NB4 (cell line): ENCODE data around the gene OR6X1.

Source experiments
- DNase-seq: peaks from one replicate; pipeline ENCODE4 v3.0.0; 2010; ENCODE audit warnings: low read depth
- H3K4me3 ChIP-seq: one replicate; pipeline ENCODE4 v1.5.1; 2011; ENCODE audit warnings: mild to moderate bottlenecking, low read depth, low read length, moderate library complexity
- CTCF ChIP-seq: IDR thresholded peaks from one replicate; pipeline ENCODE4 v1.5.1; 2012; ENCODE audit warnings: low read depth, low read length
- MAX ChIP-seq: IDR thresholded peaks from 2 replicates; pipeline ENCODE4 v1.6.1; 2011; ENCODE audit warnings: low read depth, low read length
- MYC ChIP-seq: IDR thresholded peaks from 2 replicates; pipeline ENCODE4 v1.6.1; 2011; ENCODE audit warnings: low read depth, low read length
- POLR2A ChIP-seq: IDR thresholded peaks from 2 replicates; pipeline ENCODE4 v1.6.1; 2011; ENCODE audit warnings: mild to moderate bottlenecking; ENCODE audit not compliant: insufficient read length; ENCODE audit errors: extremely low read depth

OR6X1 gene

DNA sequence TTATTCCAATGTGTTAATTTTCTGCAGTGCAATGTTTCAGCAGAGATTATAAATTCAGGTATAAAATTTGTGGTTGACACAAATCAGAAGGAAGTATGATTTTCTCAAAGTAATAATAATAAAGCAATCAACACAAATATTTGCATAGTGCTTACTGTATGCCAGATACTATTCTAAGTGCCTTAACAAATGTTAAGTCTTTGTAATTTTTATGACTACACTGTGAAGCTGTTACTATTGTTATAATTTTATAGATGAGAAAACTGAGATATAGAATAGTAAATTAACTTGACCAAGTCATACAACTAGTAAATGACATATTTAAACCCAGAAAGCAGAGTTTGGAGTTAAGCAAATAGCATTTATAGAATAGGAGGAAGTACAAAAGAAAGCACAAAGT lies 16.4 kb upstream of the OR6X1 start:
- no peak overlapping the region for H3K4me3 ChIP-seq
- no peak for DNase-seq
- TF ChIP-seq MAX (no peak), CTCF (no peak), POLR2A (no peak), MYC (no peak)

DNA sequence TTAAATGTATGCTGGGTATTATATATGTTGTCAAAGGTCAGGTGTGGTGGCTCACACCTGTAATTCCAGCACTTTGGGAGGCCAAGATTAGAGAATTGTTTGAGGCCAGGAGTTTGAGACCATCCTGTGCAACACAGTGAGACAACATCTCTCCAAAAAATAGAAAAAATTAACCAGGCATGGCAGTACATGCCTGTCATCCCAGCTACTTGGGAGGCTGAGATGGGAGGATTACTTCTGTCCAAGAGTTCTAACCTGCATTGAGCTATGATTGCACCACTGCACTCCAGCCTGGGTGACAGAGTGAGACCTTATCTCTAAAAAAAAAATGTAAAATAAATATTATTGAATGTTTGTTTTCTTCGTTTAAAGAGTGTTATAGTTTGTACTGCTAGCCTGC lies 11.3 kb upstream of the OR6X1 start:
- H3K4me3 ChIP-seq, result no peak overlapping the region
- no peak for DNase-seq
- TF ChIP-seq MAX (no peak), CTCF (no peak), MYC (no peak), POLR2A (no peak)

GRCh38 chr11:123762422-123762821 lies 8.1 kb upstream of the OR6X1 start:
- no peak for DNase-seq
- TF ChIP-seq POLR2A, result no peak
- no peak for TF ChIP-seq MYC
- no peak for TF ChIP-seq CTCF
- TF ChIP-seq MAX, result no peak
- no peak overlapping the region for H3K4me3 ChIP-seq

DNA sequence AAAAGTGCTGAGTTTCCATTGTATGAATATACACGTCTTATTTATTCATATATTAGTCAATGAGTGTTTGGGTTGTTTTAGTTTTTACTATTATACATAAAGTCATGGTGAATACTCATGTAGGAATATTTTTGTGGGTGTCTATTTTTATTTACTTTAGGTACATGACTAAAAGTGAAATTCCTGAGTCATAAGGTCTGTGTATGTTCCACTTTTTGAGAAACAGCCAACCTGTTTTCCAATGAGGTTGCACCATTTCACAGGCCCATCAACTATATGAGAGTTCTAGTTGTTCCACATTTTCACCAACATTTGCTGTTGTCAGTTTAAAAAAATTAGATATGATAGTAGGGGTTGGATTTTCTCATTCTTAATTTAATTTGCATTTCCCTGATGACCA lies 6.6 kb upstream of the OR6X1 start:
- no peak for TF ChIP-seq MAX
- no peak for TF ChIP-seq POLR2A
- no peak for TF ChIP-seq MYC
- TF ChIP-seq CTCF, result no peak
- DNase-seq, result no peak
- no peak overlapping the region for H3K4me3 ChIP-seq

DNA sequence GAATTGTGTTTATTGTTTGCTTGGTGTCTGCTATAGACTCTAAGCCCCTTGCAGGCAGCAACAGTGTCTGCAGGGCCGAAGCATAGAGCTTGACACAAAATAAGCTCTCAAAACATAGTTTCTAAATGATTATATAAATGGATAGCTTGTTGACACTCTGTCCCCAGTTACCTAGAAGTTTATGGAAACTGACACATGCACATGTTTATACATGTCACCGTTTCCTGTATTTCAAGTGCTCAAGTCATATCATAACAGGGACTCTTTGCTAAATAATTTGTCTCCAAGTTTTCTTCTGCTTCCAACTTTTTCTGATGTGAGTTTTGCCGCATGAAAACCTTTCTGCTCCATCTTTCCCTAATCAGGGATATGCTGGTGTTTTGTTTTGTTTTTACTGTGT lies 3.7 kb upstream of the OR6X1 start:
- TF ChIP-seq CTCF, result no peak
- TF ChIP-seq POLR2A, result no peak
- no peak for TF ChIP-seq MYC
- TF ChIP-seq MAX, result no peak
- H3K4me3 ChIP-seq, result no peak overlapping the region
- DNase-seq, result no peak

DNA sequence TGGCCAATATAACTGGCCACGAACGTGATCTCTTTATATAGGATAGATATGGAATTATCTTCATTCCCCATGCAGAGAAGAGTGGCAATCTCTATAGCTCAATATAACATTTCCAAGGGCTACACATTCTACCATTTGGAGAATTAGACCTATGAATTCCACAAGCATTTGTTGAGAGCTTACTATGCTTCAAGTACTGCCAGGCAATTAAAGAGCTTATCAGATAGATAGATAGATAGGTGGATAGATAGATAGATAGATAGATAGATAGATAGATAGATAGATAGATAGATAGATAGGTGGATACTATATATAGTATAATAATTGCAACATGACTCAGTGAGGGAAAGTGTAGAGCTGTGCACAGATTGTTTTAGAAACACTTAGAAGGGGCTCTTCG lies 1.5 kb upstream of the OR6X1 start:
- DNase-seq, result no peak
- TF ChIP-seq MYC (no peak), CTCF (no peak), POLR2A (no peak), MAX (no peak)
- H3K4me3 ChIP-seq, result no peak overlapping the region
